ENCODE measurements around the gene MPPED2.

GRCh38 chr11:30412509-30412908 lies 173.6 kb downstream of the MPPED2 start:
- TF ChIP-seq, protein P1, sequence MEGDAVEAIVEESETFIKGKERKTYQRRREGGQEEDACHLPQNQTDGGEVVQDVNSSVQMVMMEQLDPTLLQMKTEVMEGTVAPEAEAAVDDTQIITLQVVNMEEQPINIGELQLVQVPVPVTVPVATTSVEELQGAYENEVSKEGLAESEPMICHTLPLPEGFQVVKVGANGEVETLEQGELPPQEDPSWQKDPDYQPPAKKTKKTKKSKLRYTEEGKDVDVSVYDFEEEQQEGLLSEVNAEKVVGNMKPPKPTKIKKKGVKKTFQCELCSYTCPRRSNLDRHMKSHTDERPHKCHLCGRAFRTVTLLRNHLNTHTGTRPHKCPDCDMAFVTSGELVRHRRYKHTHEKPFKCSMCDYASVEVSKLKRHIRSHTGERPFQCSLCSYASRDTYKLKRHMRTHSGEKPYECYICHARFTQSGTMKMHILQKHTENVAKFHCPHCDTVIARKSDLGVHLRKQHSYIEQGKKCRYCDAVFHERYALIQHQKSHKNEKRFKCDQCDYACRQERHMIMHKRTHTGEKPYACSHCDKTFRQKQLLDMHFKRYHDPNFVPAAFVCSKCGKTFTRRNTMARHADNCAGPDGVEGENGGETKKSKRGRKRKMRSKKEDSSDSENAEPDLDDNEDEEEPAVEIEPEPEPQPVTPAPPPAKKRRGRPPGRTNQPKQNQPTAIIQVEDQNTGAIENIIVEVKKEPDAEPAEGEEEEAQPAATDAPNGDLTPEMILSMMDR (IDR thresholded peaks at IDR 0.05) = no peak
- TF ChIP-seq EP300 (IDR thresholded peaks at IDR 0.05) = no peak
- TF ChIP-seq POLR2A (IDR thresholded peaks at IDR 0.05) = no peak

All from tibial nerve (tissue), 4 donors.